NCI-H526 (cell line): ENCODE measurements around the gene EFL1.
A peak's percentile ranks its signal among the peaks of the same experiment; 100 is the strongest.

Source experiments
- DNase-seq, 2 experiments: peaks; one replicate each; lab custom pipeline; 2025; lab: John Stamatoyannopoulos, UW

EFL1 gene

GRCh38 chr15:82159922-82160321 is 102.6 kb downstream of the EFL1 start:
- DNase-seq, result no peak

GRCh38 chr15:82158811-82159210 is 103.7 kb downstream of the EFL1 start:
- no peak for DNase-seq

GRCh38 chr15:82150645-82151044 is 111.9 kb downstream of the EFL1 start:
- DNase-seq, result no peak

GRCh38 chr15:82146990-82147461 is 115.5 kb downstream of the EFL1 start:
- DNase-seq, result no peak

GRCh38 chr15:82146576-82146975 is 116.0 kb downstream of the EFL1 start:
- no peak for DNase-seq

GRCh38 chr15:82143390-82144385 is 118.8 kb downstream of the EFL1 start:
- DNase-seq, result no peak

- no peak for DNase-seq
Measured at GRCh38 chr15:82140886-82141285, 121.6 kb downstream of the EFL1 start.

GRCh38 chr15:82139823-82140268 is 122.7 kb downstream of the EFL1 start:
- peak in 1 of 2 experiments; percentile 31 for DNase-seq

GRCh38 chr15:82138306-82138705 is 124.2 kb downstream of the EFL1 start:
- DNase-seq, result no peak

GRCh38 chr15:82137261-82137660 is 125.3 kb downstream of the EFL1 start:
- no peak for DNase-seq

- no peak for DNase-seq
Measured at GRCh38 chr15:82136120-82136519, 126.4 kb downstream of the EFL1 start.

GRCh38 chr15:82135638-82136037 is 126.9 kb downstream of the EFL1 start:
- no peak for DNase-seq

- DNase-seq, result no peak
Measured at GRCh38 chr15:82134461-82134860, 128.1 kb downstream of the EFL1 start.

- no peak for DNase-seq
Measured at GRCh38 chr15:82133251-82133650, 129.3 kb downstream of the EFL1 start.

GRCh38 chr15:82132742-82133141 is 129.8 kb downstream of the EFL1 start:
- DNase-seq, result no peak

- DNase-seq, result no peak
Measured at GRCh38 chr15:82132096-82132495, 130.4 kb downstream of the EFL1 start.

GRCh38 chr15:82130248-82130647 is 132.3 kb downstream of the EFL1 start:
- no peak for DNase-seq

- DNase-seq, result no peak
Measured at GRCh38 chr15:82129761-82130160, 132.8 kb downstream of the EFL1 start.

GRCh38 chr15:82129149-82129692 is 133.3 kb downstream of the EFL1 start:
- no peak for DNase-seq

- DNase-seq, result no peak
Measured at GRCh38 chr15:82128401-82129148, 134.0 kb downstream of the EFL1 start.

- no peak for DNase-seq
Measured at GRCh38 chr15:82127581-82127980, 135.0 kb downstream of the EFL1 start.

GRCh38 chr15:82126346-82126745 is 136.2 kb downstream of the EFL1 start:
- no peak for DNase-seq
